HG03097 (cell line): ENCODE measurements around the gene MAD2L1BP.

ENCODE experiments used
- ATAC-seq: cut with Tn5 transposase; IDR thresholded peaks from one replicate; pipeline ENCODE4 v1.9.1; 2021; ENCODE audit not compliant: unreplicated experiment, low FRiP score

Gene MAD2L1BP

GRCh38 chr6:43680308-43681200 is 44.9 kb downstream of the MAD2L1BP start:
- no peak for ATAC-seq

DNA sequence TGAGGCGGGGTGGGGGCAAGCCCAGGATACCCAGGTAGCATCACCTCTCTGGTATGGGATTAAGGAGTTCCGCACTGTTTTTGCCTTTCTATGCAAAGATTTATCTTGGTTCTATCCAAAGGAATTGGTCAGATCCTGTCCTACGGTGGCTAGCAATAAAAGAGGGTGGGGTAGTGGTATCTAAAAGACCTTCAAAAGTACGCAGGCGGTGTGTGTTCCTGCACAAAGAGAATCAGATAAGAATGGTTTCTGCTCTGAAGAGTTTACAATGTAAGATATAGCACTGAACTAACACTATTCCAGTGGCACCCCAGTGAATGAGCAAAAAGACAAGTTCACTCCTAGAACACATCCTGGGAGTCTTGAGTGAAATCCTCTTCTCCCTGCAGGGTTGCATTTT is 45.7 kb downstream of the MAD2L1BP start:
- ATAC-seq = no peak

DNA sequence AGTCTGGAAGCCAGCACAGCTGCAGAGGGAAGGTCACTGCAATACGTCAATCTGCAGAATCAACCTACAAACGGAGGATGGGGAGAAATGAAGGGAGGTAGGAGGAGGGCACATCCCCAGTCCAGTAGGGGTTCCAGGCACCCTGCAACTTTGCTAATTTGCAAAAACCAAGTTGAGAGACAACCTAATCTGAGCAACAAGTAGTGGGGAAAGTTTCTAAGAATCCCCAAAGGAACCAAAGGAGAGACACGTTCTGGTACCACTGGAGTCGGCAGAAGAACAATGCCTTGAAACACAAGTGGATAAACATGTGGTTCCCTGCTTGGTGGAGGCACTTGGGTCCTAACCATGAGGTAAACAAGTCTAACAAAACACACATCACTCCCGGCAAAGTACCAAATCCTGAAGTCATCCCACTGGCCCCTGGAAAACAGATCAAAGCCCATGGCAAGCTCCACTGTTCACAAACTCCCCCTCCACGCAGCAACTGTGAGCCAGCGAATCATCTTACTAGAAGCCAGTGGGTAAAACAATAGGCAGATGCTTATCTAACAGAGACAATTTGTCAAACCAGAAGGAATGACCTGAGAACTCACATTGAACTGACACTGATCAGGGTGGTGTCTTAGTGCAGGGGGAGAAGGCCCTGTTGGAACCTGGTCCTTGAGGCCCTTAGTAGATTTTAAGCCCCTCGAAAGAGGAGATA is 47.2 kb downstream of the MAD2L1BP start:
- ATAC-seq = no peak

DNA sequence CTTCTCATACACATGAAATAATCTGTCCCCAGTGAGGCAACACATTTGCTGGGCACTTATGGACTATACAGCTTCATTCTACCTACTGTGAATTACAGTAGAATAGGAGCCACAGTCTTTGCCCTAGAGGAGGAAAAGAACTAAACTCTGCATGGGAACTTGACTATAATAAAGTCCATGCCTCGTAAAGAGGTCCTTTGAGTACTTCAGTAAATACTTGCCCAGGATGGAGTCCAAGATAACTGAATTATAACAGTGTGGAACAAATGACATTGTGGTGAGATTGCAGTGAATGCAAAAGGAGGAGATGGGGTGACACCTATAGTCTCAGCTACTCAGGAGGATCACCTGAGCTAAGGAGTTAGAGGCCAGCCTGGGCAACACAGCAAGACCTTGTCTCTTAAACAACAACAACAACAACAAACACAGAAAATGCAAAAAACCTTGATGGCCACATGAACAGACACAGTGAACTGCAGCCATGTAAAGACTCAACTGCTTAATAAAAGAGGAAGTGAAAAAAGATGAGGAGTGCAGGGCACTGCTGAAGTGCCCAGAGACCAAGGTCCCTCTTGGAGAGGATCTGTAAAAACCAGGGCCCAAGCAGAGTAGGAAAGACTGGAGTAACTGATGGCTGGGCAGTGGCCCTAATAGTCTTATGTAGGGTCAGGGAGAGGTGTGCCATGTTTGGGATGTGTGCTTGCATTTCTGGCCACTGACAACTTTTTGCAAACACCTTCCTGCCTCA is 48.2 kb downstream of the MAD2L1BP start:
- no peak for ATAC-seq

- no peak for ATAC-seq
These were observed 51.4 kb downstream of the MAD2L1BP start for GRCh38 chr6:43687079-43687436.

DNA sequence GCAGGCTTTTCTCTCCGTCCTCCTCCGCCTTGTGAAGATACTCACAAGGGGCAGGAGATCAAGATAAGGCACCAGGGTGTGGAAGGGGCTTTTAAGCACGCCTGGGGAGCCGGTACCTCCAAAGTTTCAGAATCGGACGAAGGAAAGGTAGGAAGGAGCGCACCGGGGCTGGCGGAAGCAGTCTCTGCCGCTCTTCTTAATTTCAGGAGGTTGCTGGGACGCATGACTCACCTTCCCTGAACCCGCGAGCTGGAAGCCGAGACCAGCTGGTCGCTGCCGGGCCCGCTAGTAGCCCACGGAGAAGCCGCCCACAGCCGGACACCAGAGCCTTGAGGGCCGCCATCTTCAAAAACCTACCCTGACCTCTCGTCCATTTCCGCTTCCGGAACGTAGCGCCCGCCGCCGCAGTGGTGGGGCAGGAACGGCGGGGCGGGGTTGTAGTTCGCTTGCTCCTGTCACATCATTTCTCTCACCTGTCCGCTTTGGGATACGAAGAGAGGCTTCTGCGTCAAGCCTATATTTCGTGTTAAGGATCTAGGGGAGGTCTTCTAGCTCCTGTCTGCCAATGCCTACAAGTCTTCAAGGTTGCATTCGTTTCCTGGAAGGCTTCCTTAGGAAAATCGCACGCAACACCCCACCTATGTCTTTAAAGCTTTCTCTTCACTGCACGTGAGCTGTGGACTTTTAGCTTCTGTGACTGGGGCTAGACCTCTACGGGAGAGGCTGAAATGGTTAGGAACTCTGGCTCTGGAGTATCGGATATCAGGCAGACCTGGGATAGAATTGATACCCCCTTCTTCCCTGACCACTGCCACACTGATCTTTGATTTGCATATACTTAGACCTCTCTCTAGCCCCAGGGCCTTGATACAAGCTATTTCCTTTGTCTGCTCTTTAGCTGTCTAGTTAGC is 52.1 kb downstream of the MAD2L1BP start, which contains the start of gene MRPS18A:
Gene MRPS18A (minus strand): TSS at position 355 of the 911 bp plus-strand sequence. CDS start 12 bp downstream, at position 343.
- ATAC-seq = peak; percentile 85

DNA sequence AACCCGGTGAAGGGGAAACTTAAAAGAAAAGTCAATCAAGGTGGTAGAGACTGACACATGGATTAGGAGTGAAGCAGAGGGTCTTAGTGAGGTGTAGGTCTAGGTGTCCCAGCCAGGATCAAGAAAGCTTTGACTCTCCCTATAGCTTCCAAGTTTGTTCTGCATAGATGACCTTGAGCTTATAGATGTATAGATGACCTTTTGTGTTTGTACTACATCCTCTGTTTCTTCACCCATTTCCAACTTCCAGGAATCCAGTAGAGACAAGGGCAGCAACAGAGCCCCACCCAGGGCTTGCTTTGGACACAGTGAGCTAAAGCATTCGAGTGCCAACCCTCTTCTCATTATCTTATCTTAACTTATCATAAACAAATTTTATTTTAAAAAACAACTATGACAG is 53.8 kb downstream of the MAD2L1BP start:
- ATAC-seq = no peak
